ENCODE measurements around the gene ZXDC.

GRCh38 chr3:126495786-126496185 is 20.1 kb upstream of the ZXDC start:
- TF ChIP-seq MYC (IDR thresholded peaks at IDR 0.05; ENCODE audit: low read depth, low read length) (no peak), POLR2A (IDR thresholded peaks at IDR 0.05; ENCODE audit: low read depth, low read length) (no peak), CTCF (IDR thresholded peaks at IDR 0.05; ENCODE audit: extremely low read depth in 1 of 2, insufficient read depth in 1 of 2, low read depth in 1 of 2, low read length in 2 of 2) (no peak), FOS (IDR thresholded peaks at IDR 0.05; ENCODE audit: borderline replicate concordance, insufficient read depth, low read length) (no peak), EZH2 (IDR thresholded peaks at IDR 0.05; ENCODE audit: borderline replicate concordance, low read depth, low read length, severe bottlenecking) (no peak), POLR2AphosphoS5 (IDR thresholded peaks at IDR 0.05; ENCODE audit: insufficient read depth, low read depth, low read length) (no peak)

Measured in endothelial cell of umbilical vein (primary cell).